ENCODE measurements around the gene KHDRBS1.
"Not testable (repeated sequence)": the region's sequence is repeated elsewhere in the genome, so short reads cannot be mapped to it uniquely, and the experiment has no call there.

KHDRBS1 gene

GRCh38 chr1:32013386-32014198 is at the start of gene KHDRBS1:
TSS of gene KHDRBS1 (plus strand) at chr1:32013868. CDS start at chr1:32013996, 128 bp downstream.
- in situ Hi-C loops (cut with MboI; ENCODE audit: low sequenced_read_pairs): no loop called here

- in situ Hi-C loops (cut with MboI; ENCODE audit: low sequenced_read_pairs): no loop called here
These were observed 42.8 kb upstream of the KHDRBS1 start for GRCh38 chr1:31970873-31971272.

- in situ Hi-C loops (cut with MboI; ENCODE audit: low sequenced_read_pairs): no loop called here
These were observed 37.3 kb upstream of the KHDRBS1 start for GRCh38 chr1:31976401-31976800.

- in situ Hi-C loops (cut with MboI; ENCODE audit: low sequenced_read_pairs): no loop called here
These were observed 36.1 kb upstream of the KHDRBS1 start for GRCh38 chr1:31977385-31978131.

- in situ Hi-C loops (cut with MboI; ENCODE audit: low sequenced_read_pairs): no loop called here
These were observed 34.7 kb upstream of the KHDRBS1 start for GRCh38 chr1:31978843-31979400.

DNA sequence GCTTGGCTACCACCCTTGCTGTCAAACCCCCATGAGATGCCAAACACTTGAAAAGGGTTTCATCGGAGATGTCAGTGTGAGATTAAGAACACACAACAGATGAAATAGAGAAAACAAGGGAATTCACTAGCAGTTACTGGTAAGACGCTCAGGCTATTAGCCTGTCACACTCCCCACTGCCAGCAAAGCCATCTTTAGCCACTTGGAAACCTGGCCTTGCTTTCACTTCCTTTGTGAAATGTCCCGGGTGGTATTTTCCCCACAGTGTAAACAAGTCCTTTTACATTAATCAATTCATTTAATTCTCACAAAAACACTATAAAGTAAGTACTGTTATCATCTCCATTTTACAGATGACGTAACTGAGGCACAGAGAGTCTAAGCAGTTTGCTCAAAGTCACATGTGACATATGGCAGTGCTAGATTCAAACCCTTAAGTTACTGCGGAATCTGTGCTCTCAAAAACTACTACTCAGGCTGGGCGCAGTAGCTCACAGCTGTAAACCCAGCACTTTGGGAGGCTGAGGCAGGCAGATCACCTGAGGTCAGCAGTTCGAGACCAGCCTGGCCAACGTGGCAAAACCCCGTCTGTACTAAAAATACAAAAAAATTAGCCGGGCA is 32.7 kb upstream of the KHDRBS1 start:
- in situ Hi-C loops (cut with MboI; ENCODE audit: low sequenced_read_pairs): no loop called here

DNA sequence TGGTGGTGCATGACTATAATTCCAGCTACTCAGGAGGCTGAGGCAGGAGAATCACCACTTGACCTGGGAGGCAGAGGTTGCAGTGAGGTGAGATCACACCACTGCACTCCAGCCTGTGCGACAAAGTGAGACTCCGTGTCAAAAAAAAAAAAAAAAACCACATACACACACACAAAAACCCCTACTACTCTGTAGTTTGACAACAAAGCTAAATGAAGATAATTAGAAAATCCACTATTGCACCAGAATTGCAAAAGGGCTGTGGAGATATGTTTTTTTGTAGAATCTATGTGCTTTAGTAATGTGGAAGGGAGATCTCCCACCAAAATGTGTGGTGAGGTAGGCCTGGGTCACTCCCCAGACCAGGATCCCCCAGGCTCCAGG is 32.2 kb upstream of the KHDRBS1 start:
- in situ Hi-C loops (cut with MboI; ENCODE audit: low sequenced_read_pairs): no loop called here

- in situ Hi-C loops (cut with MboI; ENCODE audit: low sequenced_read_pairs): no loop called here
These were observed 31.7 kb upstream of the KHDRBS1 start for GRCh38 chr1:31981972-31982371.

GRCh38 chr1:31984419-31985347 is 29.0 kb upstream of the KHDRBS1 start:
- in situ Hi-C loops (cut with MboI; ENCODE audit: low sequenced_read_pairs): no loop called here

- in situ Hi-C loops (cut with MboI; ENCODE audit: low sequenced_read_pairs): no loop called here
These were observed 28.2 kb upstream of the KHDRBS1 start for GRCh38 chr1:31985430-31985829.

DNA sequence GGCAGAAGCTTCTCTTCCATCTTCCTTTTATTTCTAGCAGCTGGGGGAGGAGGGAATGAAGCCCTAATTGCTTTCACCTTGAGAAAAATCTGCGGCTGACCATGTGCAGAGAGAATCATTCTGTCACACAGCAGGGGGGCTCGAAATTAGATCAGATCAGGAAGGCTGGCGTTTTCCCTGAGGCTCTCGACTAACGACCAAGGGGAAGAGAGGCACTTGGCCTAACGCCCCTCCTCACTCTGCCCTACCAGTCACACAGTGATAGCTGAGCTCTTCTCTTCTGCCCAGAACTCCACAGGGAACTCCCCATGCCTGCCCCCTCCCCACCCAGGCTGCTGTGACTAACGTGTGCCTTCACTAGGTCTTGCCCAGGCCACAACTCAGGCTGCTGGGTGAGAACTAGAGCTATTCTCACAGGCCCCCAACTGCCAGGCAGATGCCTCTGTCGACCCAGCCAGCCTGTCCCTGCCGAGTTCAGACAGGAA is 26.5 kb upstream of the KHDRBS1 start:
- in situ Hi-C loops (cut with MboI; ENCODE audit: low sequenced_read_pairs): no loop called here

GRCh38 chr1:31989964-31990363 is 23.7 kb upstream of the KHDRBS1 start:
- in situ Hi-C loops (cut with MboI; ENCODE audit: low sequenced_read_pairs): no loop called here

DNA sequence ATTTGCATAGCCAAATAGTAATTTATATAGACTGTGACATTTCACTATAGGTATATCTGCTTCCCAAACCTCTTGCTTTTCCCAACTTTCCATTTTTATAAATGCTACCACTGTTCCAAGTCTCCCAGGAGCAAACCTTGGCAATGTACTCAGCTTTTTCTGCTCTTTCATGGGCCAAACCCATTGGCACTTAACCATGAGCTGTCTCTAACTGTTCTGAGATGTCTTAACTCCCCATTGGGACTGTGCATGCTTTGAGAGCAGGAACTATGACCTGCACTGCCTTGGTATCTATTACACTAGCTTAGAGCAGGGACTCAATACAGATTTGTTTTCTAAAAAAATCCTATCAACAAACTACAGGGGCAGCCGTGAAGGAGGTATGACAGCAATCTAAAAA is 22.5 kb upstream of the KHDRBS1 start:
- in situ Hi-C loops (cut with MboI; ENCODE audit: low sequenced_read_pairs): no loop called here

GRCh38 chr1:31995263-31995662 is 18.4 kb upstream of the KHDRBS1 start:
- in situ Hi-C loops (cut with MboI; ENCODE audit: low sequenced_read_pairs): no loop called here

DNA sequence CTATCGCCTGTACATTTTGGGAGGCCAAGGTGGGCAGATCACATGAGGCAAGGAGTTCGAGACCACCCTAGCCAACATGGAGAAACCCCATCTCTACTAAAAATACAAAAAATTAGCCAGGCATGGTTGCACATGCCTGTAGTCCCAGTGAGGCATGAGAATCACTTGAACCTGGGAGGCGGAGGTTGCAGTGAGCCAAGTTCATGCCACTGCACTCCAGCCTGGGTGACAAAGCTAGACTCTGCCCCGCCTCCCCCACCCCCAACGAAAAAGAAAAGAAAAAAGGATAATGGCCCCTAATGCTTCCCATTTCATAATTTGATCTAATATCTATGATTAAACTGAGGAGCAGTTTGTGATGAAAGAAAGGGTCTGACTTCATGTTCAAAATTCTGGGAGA is 17.5 kb upstream of the KHDRBS1 start:
- in situ Hi-C loops (cut with MboI; ENCODE audit: low sequenced_read_pairs): not testable (repeated sequence)

DNA sequence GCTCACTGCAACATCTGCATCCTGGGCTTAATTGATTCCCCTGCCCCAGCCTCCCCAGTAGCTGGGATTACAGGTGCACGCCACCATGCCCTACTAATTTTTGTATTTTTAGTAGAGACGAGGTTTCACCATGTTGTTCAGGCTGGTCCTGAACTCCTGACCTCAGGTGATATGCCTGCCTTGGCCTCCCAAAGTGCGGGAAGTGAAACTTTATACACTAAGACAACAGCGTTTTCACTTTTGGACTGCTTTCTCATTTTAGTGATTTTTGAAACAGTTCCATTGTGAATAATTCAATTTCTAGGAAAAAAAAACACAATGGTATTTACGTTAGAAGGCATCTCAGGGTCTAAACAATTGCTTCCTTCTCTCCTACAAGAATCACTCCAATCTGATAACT is 11.8 kb upstream of the KHDRBS1 start:
- in situ Hi-C loops (cut with MboI; ENCODE audit: low sequenced_read_pairs): no loop called here

DNA sequence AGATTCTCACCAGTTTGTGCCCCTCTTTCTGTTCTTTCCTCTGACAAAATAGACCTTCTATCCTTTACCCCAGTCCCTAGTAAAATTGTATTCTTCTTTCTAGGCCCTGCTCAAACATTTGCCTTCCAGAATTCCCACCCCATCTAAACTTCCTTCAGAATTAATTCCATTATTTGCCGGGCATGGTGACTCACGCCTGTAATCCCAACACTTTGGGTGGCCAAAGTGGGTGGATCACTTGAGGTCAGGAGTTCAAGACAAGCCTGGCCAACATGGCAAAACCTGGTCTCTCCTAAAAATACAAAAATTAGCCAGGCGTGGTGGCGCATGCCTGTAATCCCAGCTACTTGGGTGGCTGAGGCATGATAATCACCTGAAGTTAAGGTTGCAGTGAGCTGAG is 11.4 kb upstream of the KHDRBS1 start:
- in situ Hi-C loops (cut with MboI; ENCODE audit: low sequenced_read_pairs): not testable (repeated sequence)

GRCh38 chr1:32005522-32005921 is 8.1 kb upstream of the KHDRBS1 start:
- in situ Hi-C loops (cut with MboI; ENCODE audit: low sequenced_read_pairs): no loop called here

GRCh38 chr1:32007591-32007940 is 6.1 kb upstream of the KHDRBS1 start:
- in situ Hi-C loops (cut with MboI; ENCODE audit: low sequenced_read_pairs): no loop called here

- in situ Hi-C loops (cut with MboI; ENCODE audit: low sequenced_read_pairs): no loop called here
These were observed 3.4 kb upstream of the KHDRBS1 start for GRCh38 chr1:32010246-32010645.

All from hTERT RPE-1 (cell line).